ENCODE measurements around the gene MBD3L3.
"Not testable (repeated sequence)": the region's sequence is repeated elsewhere in the genome, so short reads cannot be mapped to it uniquely, and the experiment has no call there.

DNA sequence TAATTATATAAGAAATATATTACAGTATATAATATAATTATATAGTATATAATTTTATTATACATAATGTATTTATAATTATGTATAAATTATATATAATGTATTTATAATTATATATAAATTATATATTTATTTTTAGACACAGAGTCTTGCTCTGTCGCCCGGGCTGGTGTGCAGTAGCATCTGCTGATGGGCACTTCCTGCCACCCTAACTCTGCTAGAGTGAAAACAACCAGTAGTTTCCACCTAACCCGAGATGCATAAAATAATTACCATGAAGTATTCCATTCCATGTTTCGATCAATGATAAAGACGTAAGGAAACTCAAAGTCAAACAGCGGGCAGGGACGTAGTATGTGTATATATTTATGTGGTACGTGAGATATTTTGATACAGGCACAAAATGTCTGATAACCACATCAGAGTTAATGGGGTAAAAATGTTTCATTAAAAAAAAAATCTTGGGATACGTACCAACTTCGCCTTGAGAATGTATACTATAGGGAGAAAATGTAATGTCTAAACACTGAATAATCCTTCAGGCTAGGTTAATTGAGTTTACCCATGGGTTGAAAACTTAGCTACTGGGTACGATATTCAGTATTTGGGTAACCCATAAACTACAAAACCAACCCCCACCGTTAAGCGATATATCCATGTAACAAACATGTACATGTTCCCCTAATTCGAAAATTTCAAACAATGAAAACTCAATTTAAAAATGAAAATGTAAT, 3.7 kb downstream of the MBD3L3 start:
- TF ChIP-seq, protein P1, sequence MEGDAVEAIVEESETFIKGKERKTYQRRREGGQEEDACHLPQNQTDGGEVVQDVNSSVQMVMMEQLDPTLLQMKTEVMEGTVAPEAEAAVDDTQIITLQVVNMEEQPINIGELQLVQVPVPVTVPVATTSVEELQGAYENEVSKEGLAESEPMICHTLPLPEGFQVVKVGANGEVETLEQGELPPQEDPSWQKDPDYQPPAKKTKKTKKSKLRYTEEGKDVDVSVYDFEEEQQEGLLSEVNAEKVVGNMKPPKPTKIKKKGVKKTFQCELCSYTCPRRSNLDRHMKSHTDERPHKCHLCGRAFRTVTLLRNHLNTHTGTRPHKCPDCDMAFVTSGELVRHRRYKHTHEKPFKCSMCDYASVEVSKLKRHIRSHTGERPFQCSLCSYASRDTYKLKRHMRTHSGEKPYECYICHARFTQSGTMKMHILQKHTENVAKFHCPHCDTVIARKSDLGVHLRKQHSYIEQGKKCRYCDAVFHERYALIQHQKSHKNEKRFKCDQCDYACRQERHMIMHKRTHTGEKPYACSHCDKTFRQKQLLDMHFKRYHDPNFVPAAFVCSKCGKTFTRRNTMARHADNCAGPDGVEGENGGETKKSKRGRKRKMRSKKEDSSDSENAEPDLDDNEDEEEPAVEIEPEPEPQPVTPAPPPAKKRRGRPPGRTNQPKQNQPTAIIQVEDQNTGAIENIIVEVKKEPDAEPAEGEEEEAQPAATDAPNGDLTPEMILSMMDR (conservative IDR thresholded peaks at IDR 0.05 in 1 of 2, IDR thresholded peaks at IDR 0.05 in 1 of 2; ENCODE audit: extremely low read depth in 1 of 2, insufficient read depth in 1 of 2, low read depth in 1 of 2, low read length in 2 of 2), result not testable (repeated sequence)
- TF ChIP-seq EZH2 (IDR thresholded peaks at IDR 0.05; ENCODE audit: borderline replicate concordance, low read length), result not testable (repeated sequence)

All from mammary epithelial cell (primary cell).